Prostate gland (tissue), 2 donors: ENCODE measurements around the gene AKAP12. TPM values are rescaled to one million over a fixed set of nuclear protein-coding genes. Genes with fewer than 3 reads are reported as not detected.

Experiments
- DNase-seq: peaks from one replicate; pipeline ENCODE4 v3.0.0-alpha.2; 2019; ENCODE audit warnings: low spot score
- H3K27ac ChIP-seq, 2 donors: fragments of 200-600 bp; sonication (generic); 2 replicates each; pipeline ENCODE4 v1.5.1; 2017 to 2019
- H3K27me3 ChIP-seq: fragments of 200-600 bp; sonication (generic); replicated peaks from 2 replicates; pipeline ENCODE4 v1.5.1; 2019; ENCODE audit not compliant: insufficient read depth
- H3K36me3 ChIP-seq, 2 donors: fragments of 200-600 bp; sonication (generic); 1 replicate in 1 of 2; 2 replicates in 1 of 2; pipeline versions ENCODE4 v1.5.1 to v1.8.1; 2017 to 2019
- H3K4me1 ChIP-seq: fragments of 200-600 bp; sonication (generic); replicated peaks from 2 replicates; pipeline ENCODE4 v1.5.1; 2019
- H3K4me3 ChIP-seq, 2 donors: fragments of 200-600 bp; sonication (generic); 2 replicates each; pipeline ENCODE4 v1.5.1; 2017 to 2019
- H3K9me3 ChIP-seq: fragments of 200-600 bp; sonication (generic); 2 replicates; pipeline ENCODE4 v1.5.1; 2017
- POLR2A ChIP-seq: fragments of 450-650 bp; IDR thresholded peaks from one replicate; pipeline ENCODE4 v1.6.1; 2016; ENCODE audit warnings: antibody characterized with exemption, mild to moderate bottlenecking
- POLR2AphosphoS5 ChIP-seq: sonication (generic); formaldehyde crosslinking; IDR thresholded peaks from one replicate; pipeline ENCODE4 v1.6.1; 2017; ENCODE audit warnings: antibody characterized with exemption
- WGBS: methylation state at CpG from one replicate; pipeline ENCODE4 v1.1.5; 2018; 5-methylcytosine and 5-hydroxymethylcytosine counted together
- intact Hi-C: fragments of 100-400 bp; cut with DNase I; formaldehyde crosslinking; loops from one replicate; pipeline ENCODE4 v1.14.2; 2022
- total RNA-seq, 2 donors: library from RNA; depleted of rRNA; stranded (reverse); fragments of >200 nt; gene quantifications; one replicate each; pipeline ENCODE4 v1.1.0, GENCODE V29; 2016
- TF ChIP-seq, protein P1 (sequence below), 4 experiments: fragments of 200-600 bp in 2 of 4; fragments of 450-650 bp in 2 of 4; sonication (generic) in 2 of 4; IDR thresholded peaks; 1 replicate in 3 of 4; 2 replicates in 1 of 4; pipeline ENCODE4 v1.5.1; 2016 to 2019; ENCODE audit warnings: antibody characterized with exemption in 4 of 4, mild to moderate bottlenecking in 2 of 4, moderate library complexity in 2 of 4

The AKAP12 gene
- total RNA-seq, 2 donors from 2014 or later: 29.4 to 159 TPM

DNA sequence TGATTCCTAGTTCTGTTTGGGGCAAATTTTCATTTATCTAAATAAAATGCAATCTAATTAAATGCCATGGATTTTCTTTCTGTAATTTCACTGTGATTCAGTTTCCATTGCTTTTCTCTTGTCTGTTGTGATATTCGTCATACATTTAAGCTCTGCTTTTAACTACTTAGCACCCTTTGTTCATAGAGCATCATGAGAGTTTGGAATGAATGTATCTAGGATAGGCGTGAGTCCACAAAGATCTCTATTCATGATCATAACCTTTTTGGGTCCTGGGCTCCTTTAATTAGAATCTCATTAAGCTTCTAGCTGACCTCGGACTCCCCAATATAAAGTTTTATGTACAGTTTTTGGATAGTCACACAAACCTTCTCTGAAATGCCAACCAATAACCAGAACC is 118.7 kb downstream of the AKAP12 start:
- Histone ChIP-seq H3K9me3 (no peaks in the 10 kb centered on the region), H3K27me3 (no peaks in the 10 kb centered on the region), H3K27ac (no peak overlapping the region), H3K4me3 (no peak overlapping the region), H3K4me1 (no peaks in the 10 kb centered on the region), H3K36me3 (no peaks in the 10 kb centered on the region)
- WGBS: 59% methylated on average over 3 of the region's 3 CpGs
- TF ChIP-seq, protein P1, sequence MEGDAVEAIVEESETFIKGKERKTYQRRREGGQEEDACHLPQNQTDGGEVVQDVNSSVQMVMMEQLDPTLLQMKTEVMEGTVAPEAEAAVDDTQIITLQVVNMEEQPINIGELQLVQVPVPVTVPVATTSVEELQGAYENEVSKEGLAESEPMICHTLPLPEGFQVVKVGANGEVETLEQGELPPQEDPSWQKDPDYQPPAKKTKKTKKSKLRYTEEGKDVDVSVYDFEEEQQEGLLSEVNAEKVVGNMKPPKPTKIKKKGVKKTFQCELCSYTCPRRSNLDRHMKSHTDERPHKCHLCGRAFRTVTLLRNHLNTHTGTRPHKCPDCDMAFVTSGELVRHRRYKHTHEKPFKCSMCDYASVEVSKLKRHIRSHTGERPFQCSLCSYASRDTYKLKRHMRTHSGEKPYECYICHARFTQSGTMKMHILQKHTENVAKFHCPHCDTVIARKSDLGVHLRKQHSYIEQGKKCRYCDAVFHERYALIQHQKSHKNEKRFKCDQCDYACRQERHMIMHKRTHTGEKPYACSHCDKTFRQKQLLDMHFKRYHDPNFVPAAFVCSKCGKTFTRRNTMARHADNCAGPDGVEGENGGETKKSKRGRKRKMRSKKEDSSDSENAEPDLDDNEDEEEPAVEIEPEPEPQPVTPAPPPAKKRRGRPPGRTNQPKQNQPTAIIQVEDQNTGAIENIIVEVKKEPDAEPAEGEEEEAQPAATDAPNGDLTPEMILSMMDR (IDR thresholded peaks at IDR 0.05): no peak
- no peak for TF ChIP-seq POLR2A
- no peak for DNase-seq
- intact Hi-C loops: no loop called here

DNA sequence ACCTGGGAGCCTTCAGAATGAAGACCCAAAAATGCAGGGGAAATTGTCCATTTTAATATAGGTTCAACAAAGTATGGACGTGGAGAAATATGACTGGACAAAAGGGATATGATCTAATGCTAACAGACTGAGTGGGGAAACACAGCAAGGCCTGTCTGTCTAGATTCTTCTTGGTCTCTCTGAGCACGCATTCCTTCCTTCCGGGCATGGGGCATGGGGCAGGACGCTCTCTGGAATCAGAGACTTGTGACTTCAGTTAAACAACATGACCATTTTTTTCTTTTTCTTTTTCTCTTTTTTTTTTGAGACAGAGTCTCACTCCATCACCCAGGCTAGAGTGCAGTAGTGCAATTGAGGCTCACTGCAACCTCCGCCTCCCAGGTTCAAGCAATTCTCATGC is 119.7 kb downstream of the AKAP12 start:
- no peak overlapping the region for H3K4me3 ChIP-seq
- no peaks in the 10 kb centered on the region for H3K27me3 ChIP-seq
- WGBS: 98% methylated on average over 5 of the region's 5 CpGs
- no peak overlapping the region for H3K27ac ChIP-seq
- H3K36me3 ChIP-seq: no peaks in the 10 kb centered on the region
- no peak for DNase-seq
- intact Hi-C loops: no loop called here
- no peaks in the 10 kb centered on the region for H3K4me1 ChIP-seq
- no peaks in the 10 kb centered on the region for H3K9me3 ChIP-seq
- TF ChIP-seq, protein P1 (IDR thresholded peaks at IDR 0.05): no peak
- no peak for TF ChIP-seq POLR2AphosphoS5
- TF ChIP-seq POLR2A: no peak

DNA sequence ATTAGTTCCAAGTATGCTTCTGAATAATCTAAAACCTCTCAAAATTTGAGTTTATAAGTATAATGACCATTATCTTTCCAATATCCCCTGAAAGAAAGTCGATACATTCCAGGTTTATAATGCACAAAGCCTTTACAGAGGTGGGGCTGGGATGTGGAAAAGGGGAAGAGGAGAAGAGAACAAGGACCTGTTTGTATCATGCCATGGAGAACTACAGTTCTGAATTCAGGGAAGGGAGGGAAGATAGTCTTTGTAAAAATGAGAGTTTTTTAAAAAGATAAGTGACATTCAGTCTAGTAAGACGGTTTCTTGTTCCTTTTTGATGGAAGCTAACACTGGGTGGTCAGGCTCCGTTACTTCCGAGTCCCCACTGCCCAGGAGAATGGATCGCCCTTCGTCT is 125.5 kb downstream of the AKAP12 start:
- no peak overlapping the region for H3K4me3 ChIP-seq
- WGBS: 88% methylated on average over 6 of the region's 6 CpGs
- no peak for DNase-seq
- TF ChIP-seq POLR2AphosphoS5 (no peak), POLR2A (no peak)
- TF ChIP-seq, protein P1 (IDR thresholded peaks at IDR 0.05): no peak
- no peak overlapping the region for H3K27ac ChIP-seq
- H3K36me3 ChIP-seq: no peaks in the 10 kb centered on the region
- H3K4me1 ChIP-seq: no peaks in the 10 kb centered on the region
- intact Hi-C loops: no loop called here
- H3K27me3 ChIP-seq: no peaks in the 10 kb centered on the region
- H3K9me3 ChIP-seq: no peaks in the 10 kb centered on the region

DNA sequence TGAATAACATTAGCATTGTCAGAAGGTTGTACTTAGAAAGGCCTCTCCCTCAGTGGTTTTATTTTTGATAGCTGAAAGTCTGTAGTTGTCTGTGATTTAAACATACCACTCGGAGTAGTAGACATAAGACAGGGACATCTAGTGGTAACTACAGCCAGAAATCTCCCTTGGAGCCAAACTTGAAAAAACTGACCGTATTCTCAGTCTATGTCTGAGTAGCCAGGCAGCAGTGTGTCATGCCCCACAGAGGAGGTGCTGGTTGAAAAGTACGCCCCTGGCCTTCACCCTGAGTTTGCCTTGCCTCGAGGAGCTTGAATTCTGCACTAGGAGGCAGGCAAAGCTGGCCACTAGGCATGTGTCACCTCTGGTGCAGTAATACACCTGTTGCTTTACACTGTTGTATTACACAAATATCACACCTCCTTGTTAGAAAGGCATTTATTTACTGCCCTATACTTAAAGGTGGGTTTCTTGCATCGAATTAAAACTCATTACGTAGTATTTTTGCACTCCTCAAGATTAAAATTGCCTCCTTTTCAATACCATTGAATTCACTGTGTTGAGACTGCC is 130.8 kb downstream of the AKAP12 start:
- H3K27ac ChIP-seq: no peak overlapping the region
- H3K4me1 ChIP-seq: no peaks in the 10 kb centered on the region
- H3K36me3 ChIP-seq: no peaks in the 10 kb centered on the region
- no peak overlapping the region for H3K4me3 ChIP-seq
- 88% methylated on average over 6 of the region's 6 CpGs for WGBS
- intact Hi-C loops: no loop called here
- no peaks in the 10 kb centered on the region for H3K9me3 ChIP-seq
- no peak for DNase-seq
- TF ChIP-seq, protein P1 (IDR thresholded peaks at IDR 0.05): no peak
- TF ChIP-seq POLR2A (no peak), POLR2AphosphoS5 (no peak)
- H3K27me3 ChIP-seq: no peaks in the 10 kb centered on the region

DNA sequence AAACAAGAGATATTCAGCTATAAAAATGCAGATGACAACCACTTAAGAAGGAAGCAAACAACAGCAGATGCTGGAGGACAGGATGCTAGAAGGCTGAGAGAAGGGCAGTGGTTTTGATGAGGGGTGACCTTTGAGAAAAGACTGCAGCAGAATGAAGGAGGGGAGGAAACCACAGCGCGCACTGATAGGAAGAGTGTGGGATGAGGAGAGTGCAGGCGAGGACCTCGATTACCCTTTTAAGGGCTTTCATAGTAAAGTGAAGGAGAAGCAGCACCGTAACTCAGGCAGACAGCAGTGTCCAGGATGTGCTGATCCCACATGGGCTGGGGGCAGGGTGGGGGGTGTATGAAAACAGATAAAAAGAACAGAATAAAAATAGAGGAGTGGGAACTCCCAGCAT is 132.4 kb downstream of the AKAP12 start:
- 87% methylated on average over 5 of the region's 5 CpGs for WGBS
- no peak for DNase-seq
- no peaks in the 10 kb centered on the region for H3K27me3 ChIP-seq
- no peak overlapping the region for H3K4me3 ChIP-seq
- TF ChIP-seq, protein P1 (IDR thresholded peaks at IDR 0.05): no peak
- TF ChIP-seq POLR2AphosphoS5 (no peak), POLR2A (no peak)
- H3K9me3 ChIP-seq: no peaks in the 10 kb centered on the region
- H3K27ac ChIP-seq: no peak overlapping the region
- intact Hi-C loops: no loop called here
- H3K4me1 ChIP-seq: no peaks in the 10 kb centered on the region
- H3K36me3 ChIP-seq: no peaks in the 10 kb centered on the region
